GM12878 (cell line): ENCODE results near the gene SERPINB4. TPM values are rescaled to one million over a fixed set of nuclear protein-coding genes. Genes with fewer than 3 reads are reported as not detected.

Experiments used
- ATAC-seq: fragments of 200-7000 bp; cut with Tn5 transposase; 3 replicates; pipeline ENCODE4 v1.9.1; 2020; ENCODE audit warnings: mild to moderate bottlenecking, moderate library complexity
- BruUV-seq: library from RNA; stranded (reverse); fragments of 400-500 nt; replicated peaks from 2 replicates; lab custom pipeline; 2021; lab: Mats Ljungman, UMichigan
- CTCF ChIA-PET: fragments of 300-600 bp; sonication (Branson Sonifier 250); formaldehyde crosslinking; extraction: SDS; loops from one replicate; lab custom pipeline; 2021; ENCODE audit warnings: inconsistent platforms; lab: Yijun Ruan, JAX
- POLR2A ChIA-PET: fragments of 350-600 bp; formaldehyde crosslinking; extraction: SDS; loops from one replicate; lab custom pipeline; 2021; ENCODE audit warnings: inconsistent platforms; lab: Charles Lee
- RAD21 ChIA-PET: fragments of 300-600 bp; sonication (Branson Sonifier 250); formaldehyde crosslinking; loops from one replicate; lab custom pipeline; 2023; ENCODE audit warnings: antibody characterized with exemption; ENCODE audit not compliant: unreplicated experiment; lab: Charles Lee
- SMC1A ChIA-PET: fragments of 300-600 bp; sonication (Branson Sonifier 250); formaldehyde crosslinking; loops from one replicate; lab custom pipeline; 2023; ENCODE audit not compliant: unreplicated experiment, uncharacterized antibody; lab: Charles Lee
- DNase-seq: peaks from one replicate; pipeline ENCODE4 v3.0.0-alpha.2; 2011; ENCODE audit warnings: low read depth, low spot score
- FAIRE-seq: peaks from 3 replicates; lab custom pipeline; 2011; peaks lifted over from hg19 to GRCh38; lab: Jason Lieb, UNC
- H2AFZ ChIP-seq: 2 replicates; pipeline ENCODE4 v1.6.0; 2011; ENCODE audit warnings: low read depth, low read length, control low read depth; ENCODE audit not compliant: control insufficient read depth
- H3K27ac ChIP-seq: 2 replicates; pipeline ENCODE4 v1.5.1; 2011; ENCODE audit warnings: control low read depth; ENCODE audit not compliant: control insufficient read depth, insufficient read depth
- H3K27me3 ChIP-seq, 2 experiments: replicated peaks in 1 of 2; 2 replicates each; pipeline versions ENCODE4 v1.6.0 to v1.6.1; 2011; ENCODE audit warnings: low read length in 1 of 2; ENCODE audit not compliant: control insufficient read depth in 2 of 2, insufficient read depth in 2 of 2
- H3K36me3 ChIP-seq, 2 experiments: 2 replicates each; pipeline ENCODE4 v1.5.1; 2011; ENCODE audit warnings: low read length in 1 of 2; ENCODE audit not compliant: control insufficient read depth in 2 of 2, insufficient read depth in 2 of 2
- H3K4me1 ChIP-seq: 2 replicates; pipeline ENCODE4 v1.6.1; 2011; ENCODE audit warnings: mild to moderate bottlenecking, low read length, moderate library complexity, mixed read lengths; ENCODE audit not compliant: control insufficient read depth, insufficient read depth
- H3K4me2 ChIP-seq: 2 replicates; pipeline ENCODE4 v1.6.0; 2011; ENCODE audit warnings: control low read depth; ENCODE audit not compliant: control insufficient read depth, insufficient read depth
- H3K4me3 ChIP-seq: fragments of 200-600 bp; sonication (generic); 2 replicates; pipeline ENCODE4 v1.5.1; 2016
- H3K79me2 ChIP-seq: 2 replicates; pipeline ENCODE4 v1.6.0; 2011; ENCODE audit warnings: low read length; ENCODE audit not compliant: control insufficient read depth, insufficient read depth
- H3K9ac ChIP-seq: 2 replicates; pipeline ENCODE4 v1.8.0; 2011; ENCODE audit warnings: low read length, control low read depth, mixed read lengths; ENCODE audit not compliant: control insufficient read depth, insufficient read depth
- H3K9me3 ChIP-seq: replicated peaks from 3 replicates; pipeline ENCODE4 v1.5.1; 2011; ENCODE audit warnings: mild to moderate bottlenecking, low read length; ENCODE audit not compliant: control insufficient read depth, insufficient read depth
- H4K20me1 ChIP-seq: 2 replicates; pipeline ENCODE4 v1.6.0; 2011; ENCODE audit not compliant: control insufficient read depth, insufficient read depth
- ATF7 ChIP-seq: fragments of 450-650 bp; IDR thresholded peaks from 2 replicates; pipeline ENCODE4 v1.6.1; 2016; ENCODE audit warnings: low read depth, mild to moderate bottlenecking
- CBX3 ChIP-seq: fragments of 200-600 bp; sonication (generic); IDR thresholded peaks from 2 replicates; pipeline ENCODE4 v1.6.1; 2016; ENCODE audit warnings: low read depth, borderline replicate concordance
- MTA2 ChIP-seq: fragments of 450-650 bp; IDR thresholded peaks from 2 replicates; pipeline ENCODE4 v1.6.1; 2016; ENCODE audit warnings: low read depth, mild to moderate bottlenecking, moderate library complexity
- RAD21 ChIP-seq: IDR thresholded peaks from 2 replicates; pipeline ENCODE4 v1.6.1; 2011; ENCODE audit warnings: mild to moderate bottlenecking, low read depth, low read length, moderate library complexity; ENCODE audit not compliant: insufficient read depth
- SIN3A ChIP-seq: IDR thresholded peaks from 2 replicates; pipeline ENCODE4 v1.6.1; 2012; ENCODE audit warnings: low read depth, low read length, improper control_type of control experiment
- SMC3 ChIP-seq: IDR thresholded peaks from 2 replicates; pipeline ENCODE4 v1.6.1; 2011; ENCODE audit warnings: low read length, improper control_type of control experiment, borderline replicate concordance
- ZNF384 ChIP-seq: IDR thresholded peaks from 2 replicates; pipeline ENCODE4 v1.6.1; 2012; ENCODE audit warnings: low read depth, mild to moderate bottlenecking, low read length, improper control_type of control experiment, borderline replicate concordance
- WGBS: methylation state at CpG from one replicate; pipeline ENCODE4 v1.1.6; 2016; ENCODE audit warnings: low lambda C conversion rate; ENCODE audit not compliant: insufficient replicate concordance, insufficient coverage; ENCODE audit errors: missing lambda C conversion rate; 5-methylcytosine and 5-hydroxymethylcytosine counted together
- in situ Hi-C: fragments of 300-500 bp; cut with MboI; formaldehyde crosslinking; loops from 9 replicates; pipeline ENCODE4 v1.14.3; 2018; ENCODE audit warnings: mixed read lengths
- intact Hi-C: fragments of 100-400 bp; cut with micrococcal nuclease; formaldehyde crosslinking; loops from one replicate; pipeline ENCODE4 v1.14.2; 2022; ENCODE audit not compliant: unreplicated experiment
- polyA plus RNA-seq, 11 experiments: library from polyadenylated mRNA; depleted of rRNA in 4 of 11; unstranded in 6 of 11; stranded (reverse) in 5 of 11; fragments of >200 nt; fragmentation: Nextera tagmentation in 4 of 11; fragmentation: Illumina TruSeq in 1 of 11; extraction: Ambion mirVana in 4 of 11; extraction: Trizol in 1 of 11; gene quantifications; 1 replicate in 1 of 11; 2 replicates in 10 of 11; pipeline versions ENCODE4 v1.2.1 to v1.2.3, GENCODE V29; 2011 to 2016; ENCODE audit warnings: inconsistent platforms in 2 of 11, missing spikeins in 2 of 11, low read depth in 1 of 11
- total RNA-seq, 4 experiments: library from RNA; depleted of rRNA in 3 of 4; stranded (reverse); fragments of >200 nt in 3 of 4; fragmentation: Illumina TruSeq in 1 of 4; extraction: Trizol in 1 of 4; gene quantifications; 2 replicates each; pipeline versions ENCODE4 v1.2.1 to v1.2.3, GENCODE V29; 2013 to 2021
- TF ChIP-seq, protein P1 (sequence below): IDR thresholded peaks from 2 replicates; pipeline ENCODE4 v1.6.1; 2011; ENCODE audit warnings: mild to moderate bottlenecking, low read depth, low read length, moderate library complexity; ENCODE audit not compliant: insufficient replicate concordance
- TF ChIP-seq, protein P2 (sequence below), 3 experiments: IDR thresholded peaks in 2 of 3; conservative IDR thresholded peaks in 1 of 3; 2 replicates each; pipeline ENCODE4 v1.5.1; 2011; ENCODE audit warnings: low read depth in 3 of 3, low read length in 3 of 3, mild to moderate bottlenecking in 3 of 3, control low read depth in 2 of 3, moderate library complexity in 2 of 3, inconsistent platforms in 1 of 3, mixed read lengths in 1 of 3; ENCODE audit not compliant: control insufficient read depth in 2 of 3, insufficient read depth in 1 of 3; ENCODE audit errors: extremely low read depth in 1 of 3

The SERPINB4 gene
- total and polyA plus RNA-seq, 10 of the 15 experiments (the other 5 are each of a cell fraction or from before 2014, with no cell fraction given) = not detected

DNA sequence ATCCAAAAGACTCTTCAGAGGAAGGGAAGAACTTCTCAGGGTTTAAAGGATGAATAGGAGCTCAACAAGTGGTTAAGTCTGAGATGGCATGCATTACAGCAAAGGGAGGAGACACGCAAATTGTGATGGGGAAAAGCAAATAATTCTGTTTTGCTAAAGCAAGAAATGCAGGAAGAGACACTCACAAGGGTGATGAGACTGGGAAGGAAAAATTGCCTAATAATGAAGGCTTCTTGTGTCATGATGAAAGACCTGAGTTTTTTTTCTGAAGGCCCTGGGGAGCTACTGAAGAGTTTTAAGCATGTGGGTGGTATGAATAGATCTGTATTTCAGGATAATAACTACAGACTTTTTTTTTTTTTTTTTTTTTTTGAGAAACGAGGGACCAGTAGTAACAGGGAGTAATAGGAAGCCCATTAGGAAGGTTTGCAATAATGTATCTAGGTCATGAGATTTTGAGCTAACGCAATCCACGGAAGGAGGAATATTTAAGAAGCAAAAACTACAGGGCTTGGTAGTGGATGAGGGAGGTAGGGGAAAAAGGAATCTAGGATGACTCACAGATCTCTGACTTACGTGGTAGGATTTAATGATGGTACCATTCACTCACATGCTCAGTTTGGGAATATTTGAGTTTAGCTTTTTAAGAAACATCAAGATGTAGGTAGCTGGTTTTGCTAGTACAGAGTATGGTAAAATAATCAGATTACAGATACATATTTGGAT lies 33.6 kb upstream of the SERPINB4 start (continued):
- TF ChIP-seq MTA2 (no peak), CBX3 (no peak), ZNF384 (no peak)
- TF ChIP-seq, protein P1, sequence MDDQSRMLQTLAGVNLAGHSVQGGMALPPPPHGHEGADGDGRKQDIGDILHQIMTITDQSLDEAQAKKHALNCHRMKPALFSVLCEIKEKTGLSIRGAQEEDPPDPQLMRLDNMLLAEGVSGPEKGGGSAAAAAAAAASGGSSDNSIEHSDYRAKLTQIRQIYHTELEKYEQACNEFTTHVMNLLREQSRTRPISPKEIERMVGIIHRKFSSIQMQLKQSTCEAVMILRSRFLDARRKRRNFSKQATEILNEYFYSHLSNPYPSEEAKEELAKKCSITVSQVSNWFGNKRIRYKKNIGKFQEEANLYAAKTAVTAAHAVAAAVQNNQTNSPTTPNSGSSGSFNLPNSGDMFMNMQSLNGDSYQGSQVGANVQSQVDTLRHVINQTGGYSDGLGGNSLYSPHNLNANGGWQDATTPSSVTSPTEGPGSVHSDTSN = no peak
- TF ChIP-seq, all 136 proteins: peak for 0

DNA sequence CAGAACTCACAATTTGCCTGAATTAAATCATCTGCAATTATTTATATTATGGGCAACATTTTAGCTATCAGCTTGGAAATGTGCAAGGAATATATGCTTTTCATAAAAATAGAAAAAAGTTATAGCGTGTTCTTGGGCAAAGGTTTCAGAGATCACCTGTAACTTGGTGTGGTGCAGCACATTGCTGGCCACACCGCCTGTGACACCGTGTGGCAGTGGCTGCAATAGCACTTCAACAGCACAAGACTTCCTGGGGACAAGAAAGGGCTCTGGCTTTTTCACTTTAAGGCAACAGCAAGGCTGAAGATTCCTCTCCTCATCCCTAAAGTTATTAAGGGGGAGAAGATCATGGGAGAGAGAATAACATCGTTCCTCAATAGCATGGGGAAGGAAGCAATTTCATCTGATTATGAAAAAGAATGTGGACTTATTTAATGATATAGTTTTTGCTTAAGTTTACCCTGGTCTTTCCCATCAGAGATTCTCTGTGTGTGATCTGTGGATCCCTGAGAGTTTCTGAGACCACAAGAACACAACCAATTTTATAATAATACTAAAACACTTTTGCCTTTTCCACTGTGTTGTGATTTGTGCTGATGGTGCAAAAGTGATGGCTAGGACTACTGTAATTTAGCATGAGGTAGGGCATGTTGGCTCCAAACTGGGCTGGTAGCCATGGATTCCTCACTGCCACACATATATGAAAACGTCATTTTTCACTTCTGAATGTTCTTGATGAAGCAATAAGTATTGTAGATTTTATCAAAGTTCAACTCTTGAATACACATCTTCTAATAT lies 32.7 kb upstream of the SERPINB4 start:
- intact Hi-C loops (loop anchor here (1.0 kb wide), 1 partner anchor 158 kb away; no protein-coding TSS in a partner anchor), in situ Hi-C loops (loop anchor here (10.0 kb wide), 1 partner anchor 152 kb away; no protein-coding TSS in a partner anchor)
- no peak overlapping the region for H3K4me2 ChIP-seq
- WGBS = 1% methylated on average over 5 of the region's 5 CpGs
- ChIA-PET SMC1A (no interaction called here), CTCF (interaction anchor here (1.0 to 3.7 kb wide), 3 partner anchors 97 to 167 kb away, joined by 4 to 17 read pairs (median 6); no protein-coding TSS in a partner anchor), POLR2A (interaction anchor here (0.7 kb wide), 1 partner anchor 160 kb away, joined by 3 read pairs; no protein-coding TSS in a partner anchor), RAD21 (no interaction called here)
- H3K27me3 ChIP-seq = no peaks in the 10 kb centered on the region
- no peak overlapping the region for H2AFZ ChIP-seq
- H3K4me3 ChIP-seq = no peak overlapping the region
- H3K27ac ChIP-seq = no peak overlapping the region
- H3K79me2 ChIP-seq = no peaks in the 10 kb centered on the region
- peak; percentile 86 for ATAC-seq
- DNase-seq = no peak
- H3K9me3 ChIP-seq = no peaks in the 10 kb centered on the region
- H3K36me3 ChIP-seq = no peaks in the 10 kb centered on the region
- H3K4me1 ChIP-seq = no peaks in the 10 kb centered on the region
- no peaks in the 10 kb centered on the region for H4K20me1 ChIP-seq
- peak; percentile 68 for TF ChIP-seq RAD21
- TF ChIP-seq SMC3 = peak; percentile 68
- TF ChIP-seq SIN3A = no peak
- no peak for TF ChIP-seq ATF7
- TF ChIP-seq, protein P2, sequence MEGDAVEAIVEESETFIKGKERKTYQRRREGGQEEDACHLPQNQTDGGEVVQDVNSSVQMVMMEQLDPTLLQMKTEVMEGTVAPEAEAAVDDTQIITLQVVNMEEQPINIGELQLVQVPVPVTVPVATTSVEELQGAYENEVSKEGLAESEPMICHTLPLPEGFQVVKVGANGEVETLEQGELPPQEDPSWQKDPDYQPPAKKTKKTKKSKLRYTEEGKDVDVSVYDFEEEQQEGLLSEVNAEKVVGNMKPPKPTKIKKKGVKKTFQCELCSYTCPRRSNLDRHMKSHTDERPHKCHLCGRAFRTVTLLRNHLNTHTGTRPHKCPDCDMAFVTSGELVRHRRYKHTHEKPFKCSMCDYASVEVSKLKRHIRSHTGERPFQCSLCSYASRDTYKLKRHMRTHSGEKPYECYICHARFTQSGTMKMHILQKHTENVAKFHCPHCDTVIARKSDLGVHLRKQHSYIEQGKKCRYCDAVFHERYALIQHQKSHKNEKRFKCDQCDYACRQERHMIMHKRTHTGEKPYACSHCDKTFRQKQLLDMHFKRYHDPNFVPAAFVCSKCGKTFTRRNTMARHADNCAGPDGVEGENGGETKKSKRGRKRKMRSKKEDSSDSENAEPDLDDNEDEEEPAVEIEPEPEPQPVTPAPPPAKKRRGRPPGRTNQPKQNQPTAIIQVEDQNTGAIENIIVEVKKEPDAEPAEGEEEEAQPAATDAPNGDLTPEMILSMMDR (IDR thresholded peaks at IDR 0.05 in 2 of 3, conservative IDR thresholded peaks at IDR 0.05 in 1 of 3; ENCODE audit: control insufficient read depth in 2 of 3, extremely low read depth in 1 of 3, insufficient read depth in 1 of 3, low read depth in 3 of 3, low read length in 3 of 3) = peak; percentile 58 to 66 (median 59); a peak in 5 of 6 replicates
- no peak for TF ChIP-seq ZNF384
- no peak overlapping the region for H3K9ac ChIP-seq
- BruUV-seq = no TSS peak
- FAIRE-seq = no peak
